Measurements from ENCODE around the gene SMIM21.

SMIM21 gene

GRCh38 chr18:75421656-75422055 is 5.8 kb downstream of the SMIM21 start:
- no peak for DNase-seq

GRCh38 chr18:75418293-75419005 is 9.1 kb downstream of the SMIM21 start:
- no peak for DNase-seq

DNA sequence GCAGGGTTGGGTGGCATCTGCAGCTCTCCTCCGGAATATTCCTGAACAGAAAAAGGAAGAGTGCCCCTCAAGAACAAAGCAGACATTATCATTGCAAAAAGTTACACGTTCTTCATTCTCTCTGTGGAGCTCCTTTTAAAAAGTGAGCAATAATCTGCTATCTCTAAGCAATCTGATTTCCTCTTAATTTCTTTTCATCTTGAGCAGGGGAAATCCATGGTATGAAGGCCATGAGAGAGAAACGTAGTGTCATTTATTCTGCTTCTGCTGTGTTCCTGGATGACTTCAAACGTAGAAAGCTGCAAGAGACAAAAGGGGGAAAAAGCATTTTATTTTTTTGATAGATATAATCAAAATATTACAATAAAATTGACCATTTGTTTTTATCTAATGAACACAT is 16.9 kb downstream of the SMIM21 start:
- DNase-seq, result no peak

DNA sequence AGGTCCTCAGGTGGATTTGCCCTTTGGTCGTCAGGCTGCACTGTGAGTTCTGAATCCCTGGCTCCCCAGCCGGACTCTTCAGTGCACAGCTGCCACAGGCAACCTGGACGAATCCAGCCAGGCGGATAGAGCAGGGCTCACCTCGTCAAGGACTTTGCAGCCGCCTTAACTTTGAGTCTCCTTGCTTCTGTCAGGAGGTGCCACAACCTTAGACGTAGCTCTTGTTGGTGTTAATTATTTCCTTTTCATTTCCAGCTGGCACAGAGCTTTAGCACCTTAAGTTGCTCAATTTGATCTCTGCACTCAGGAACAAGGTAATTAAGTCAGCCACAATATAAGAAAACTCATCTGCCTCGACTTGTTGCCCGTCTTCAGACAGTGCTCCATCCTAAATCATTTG is 17.7 kb downstream of the SMIM21 start:
- no peak for DNase-seq

GRCh38 chr18:75408554-75409506 is 18.7 kb downstream of the SMIM21 start:
- DNase-seq, result peak; percentile 54 to 58

DNA sequence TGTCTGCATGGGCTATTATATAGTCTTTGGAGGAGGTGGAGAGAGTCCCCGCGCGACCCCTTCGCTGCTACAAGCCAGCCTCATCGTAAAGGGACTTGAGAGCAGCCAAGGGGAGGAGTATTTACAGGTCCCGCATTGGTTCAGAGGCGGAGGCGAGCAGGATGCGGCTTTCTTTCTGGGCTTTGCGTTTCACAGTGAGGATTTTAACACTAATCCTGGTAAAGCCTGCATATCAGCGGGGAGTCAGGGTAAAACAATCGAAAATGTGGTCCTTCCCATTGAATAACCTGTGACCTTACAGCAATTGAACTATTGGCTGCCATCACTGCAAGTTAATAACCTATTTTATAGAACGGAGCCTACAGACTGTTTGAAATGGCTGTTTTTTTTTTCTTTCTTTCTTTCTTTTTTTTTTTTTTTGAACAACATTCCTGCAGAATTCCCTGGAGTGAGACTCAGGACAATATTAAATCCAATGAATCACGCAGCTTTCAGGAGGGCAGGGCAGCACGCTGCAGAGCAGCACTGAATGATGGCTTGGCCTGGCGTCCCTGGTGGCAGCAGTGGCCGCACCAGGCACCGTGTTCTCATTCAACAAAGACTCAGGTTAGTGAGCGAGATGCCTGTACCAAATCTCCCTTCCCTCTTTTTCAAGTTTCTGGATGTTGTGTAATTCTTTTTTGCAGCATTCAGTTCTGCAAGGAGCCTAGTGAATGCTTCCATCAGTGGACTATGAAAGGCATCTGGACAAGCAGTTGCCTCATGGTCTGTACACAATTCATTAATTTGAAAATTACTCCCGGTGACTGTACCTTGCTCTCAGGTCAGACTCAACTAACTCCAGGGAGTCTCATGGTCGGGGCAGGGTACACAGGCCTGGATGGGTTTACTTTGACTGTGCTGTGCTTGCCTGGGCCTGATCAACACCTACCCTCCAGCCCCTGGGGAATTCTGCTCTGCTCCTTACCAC is 19.8 kb downstream of the SMIM21 start:
- no peak for DNase-seq

DNA sequence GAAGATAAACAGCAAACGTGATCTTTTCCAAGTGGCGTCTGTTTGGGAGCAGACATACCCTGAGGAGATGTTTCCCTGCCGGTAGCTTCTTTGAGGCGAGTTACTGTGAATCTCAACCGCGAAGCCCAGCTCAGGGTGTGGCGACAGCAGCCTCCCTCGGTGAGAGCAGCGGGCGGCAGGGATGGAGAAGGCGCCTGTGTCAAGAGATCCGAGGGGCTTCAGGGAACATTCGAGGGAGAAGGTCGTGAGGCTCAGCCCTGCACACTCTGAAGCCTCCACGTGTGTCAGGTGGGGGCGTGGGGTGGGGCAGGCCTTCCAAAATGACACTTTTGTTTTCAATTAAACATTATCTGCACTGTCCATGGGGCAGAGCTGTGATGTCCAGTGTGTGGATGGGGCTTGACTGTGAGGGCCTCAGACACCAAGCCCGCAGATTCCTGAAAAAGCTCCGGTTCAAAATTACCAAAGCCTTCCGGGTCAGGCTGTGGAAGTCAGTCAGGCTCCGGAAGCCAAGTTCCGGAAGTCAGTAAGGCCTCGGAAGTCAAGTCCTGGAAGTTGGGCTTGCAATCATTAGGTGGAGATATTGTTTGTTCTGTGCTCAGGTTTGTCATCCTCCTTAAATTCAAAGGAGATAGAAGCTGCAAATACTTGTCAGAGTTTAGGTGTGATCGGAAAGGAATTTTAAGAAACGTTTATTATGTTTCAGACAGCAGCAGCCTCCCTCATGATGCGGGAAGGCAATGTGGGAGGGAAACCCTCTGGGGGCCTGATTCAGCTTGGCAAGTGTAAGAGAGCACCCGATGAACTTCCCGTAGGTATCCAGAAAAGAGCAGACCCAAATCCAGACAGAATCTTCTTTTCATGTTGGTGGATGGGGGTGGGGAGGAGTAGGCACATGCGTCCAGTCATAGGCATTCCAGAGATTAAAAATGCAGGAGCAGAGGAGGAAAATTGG is 20.7 kb downstream of the SMIM21 start:
- DNase-seq, result no peak

- no peak for DNase-seq
Observed at GRCh38 chr18:75405351-75405750, 22.2 kb downstream of the SMIM21 start.

DNA sequence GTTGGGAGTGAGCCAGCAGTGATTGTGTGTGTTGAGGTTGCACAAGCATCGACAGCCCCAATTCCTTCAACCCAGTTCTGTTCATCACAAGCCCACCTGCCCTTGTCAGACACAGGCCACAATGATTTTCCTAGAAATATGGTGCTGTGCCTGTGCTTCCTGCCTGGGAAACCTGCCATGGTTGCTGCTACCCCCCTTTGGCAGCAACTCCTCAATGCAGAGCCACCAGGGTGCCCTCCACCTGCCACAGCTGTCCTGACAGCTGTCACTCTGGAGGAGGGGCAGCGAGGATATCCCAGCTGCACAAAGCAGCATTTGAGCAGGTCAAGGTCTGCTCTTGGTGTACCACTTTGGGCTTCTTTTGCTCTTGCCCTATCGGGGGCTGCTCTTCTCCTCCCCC is 27.1 kb downstream of the SMIM21 start:
- no peak for DNase-seq

DNA sequence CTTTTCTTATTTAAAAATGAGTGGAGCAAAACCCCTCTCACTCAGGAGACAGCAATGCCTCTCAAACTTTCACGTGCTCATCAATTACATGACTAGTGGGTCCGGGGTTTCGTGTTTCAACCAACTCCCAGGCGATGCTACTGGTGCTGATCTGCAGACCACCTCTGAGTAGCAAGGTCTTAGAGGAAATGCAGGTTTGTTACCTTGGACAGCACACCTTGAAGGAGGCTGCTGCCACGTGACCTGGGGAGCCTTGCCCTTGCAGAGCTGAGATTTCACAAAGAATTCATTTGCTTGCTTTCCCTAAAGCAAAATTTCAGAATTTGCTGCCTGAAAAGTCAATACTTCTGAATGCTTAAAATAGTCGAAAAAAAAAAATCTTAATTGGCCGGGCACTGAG is 32.4 kb downstream of the SMIM21 start:
- no peak for DNase-seq

DNA sequence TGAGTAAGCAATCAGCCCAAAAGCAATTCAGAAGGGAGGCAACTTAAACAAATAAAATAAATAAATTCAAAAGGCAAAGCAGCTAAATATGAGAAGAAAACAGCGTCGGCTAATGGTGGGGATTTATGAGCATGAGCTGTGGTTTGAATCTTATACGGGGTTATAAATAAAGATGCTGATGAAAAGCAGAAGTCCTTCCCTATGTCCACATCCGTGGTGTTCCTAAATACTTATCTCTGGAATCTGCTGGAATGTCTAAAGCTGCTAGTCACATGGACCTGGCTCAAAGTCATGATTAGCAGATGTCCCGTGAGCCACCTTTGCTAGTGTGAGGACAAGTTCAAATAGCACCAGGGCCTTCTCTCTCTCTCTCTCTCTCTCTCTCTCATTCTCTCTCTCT is 33.8 kb downstream of the SMIM21 start:
- no peak for DNase-seq

DNA sequence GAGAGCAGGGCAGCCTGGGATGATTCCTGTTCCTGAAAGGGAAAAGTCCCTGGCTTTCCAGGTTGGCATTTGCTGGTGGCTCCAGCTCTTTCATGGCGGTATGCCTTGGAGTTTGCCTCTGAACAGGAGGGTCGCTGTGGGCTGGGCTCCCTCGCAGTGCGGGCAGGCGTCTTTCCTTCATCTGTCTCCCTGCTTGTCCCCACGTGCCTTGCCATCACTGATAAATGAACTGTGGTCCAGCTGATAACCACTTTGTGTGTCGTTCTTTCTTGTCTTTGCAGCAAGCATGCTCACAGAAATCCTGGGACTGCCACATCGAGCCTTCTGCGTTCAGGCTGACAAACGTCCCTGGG is 35.3 kb downstream of the SMIM21 start:
- DNase-seq, result no peak

GRCh38 chr18:75391279-75392225 is 36.0 kb downstream of the SMIM21 start:
- no peak for DNase-seq

- DNase-seq, result no peak
Observed at GRCh38 chr18:75390854-75391253, 36.6 kb downstream of the SMIM21 start.

DNA sequence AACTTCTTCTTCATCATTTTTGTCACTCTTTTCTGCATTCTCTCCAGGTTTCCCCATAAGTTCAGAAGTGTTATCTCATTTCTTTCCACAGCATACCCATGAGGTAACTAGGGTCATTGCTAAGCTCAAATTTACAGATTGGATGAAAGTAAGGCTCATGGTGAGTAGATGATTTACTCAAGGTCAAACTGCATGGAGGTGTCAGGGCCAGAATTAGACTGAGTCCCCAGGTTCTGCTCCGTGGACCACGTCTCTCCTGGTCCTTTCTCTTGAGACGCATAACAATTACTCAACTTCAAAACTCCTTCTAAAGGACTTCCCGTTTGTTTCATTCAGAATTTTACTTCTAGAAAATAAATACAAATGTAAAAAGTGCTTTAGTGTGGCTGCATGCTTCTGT is 43.4 kb downstream of the SMIM21 start:
- DNase-seq, result no peak

DNA sequence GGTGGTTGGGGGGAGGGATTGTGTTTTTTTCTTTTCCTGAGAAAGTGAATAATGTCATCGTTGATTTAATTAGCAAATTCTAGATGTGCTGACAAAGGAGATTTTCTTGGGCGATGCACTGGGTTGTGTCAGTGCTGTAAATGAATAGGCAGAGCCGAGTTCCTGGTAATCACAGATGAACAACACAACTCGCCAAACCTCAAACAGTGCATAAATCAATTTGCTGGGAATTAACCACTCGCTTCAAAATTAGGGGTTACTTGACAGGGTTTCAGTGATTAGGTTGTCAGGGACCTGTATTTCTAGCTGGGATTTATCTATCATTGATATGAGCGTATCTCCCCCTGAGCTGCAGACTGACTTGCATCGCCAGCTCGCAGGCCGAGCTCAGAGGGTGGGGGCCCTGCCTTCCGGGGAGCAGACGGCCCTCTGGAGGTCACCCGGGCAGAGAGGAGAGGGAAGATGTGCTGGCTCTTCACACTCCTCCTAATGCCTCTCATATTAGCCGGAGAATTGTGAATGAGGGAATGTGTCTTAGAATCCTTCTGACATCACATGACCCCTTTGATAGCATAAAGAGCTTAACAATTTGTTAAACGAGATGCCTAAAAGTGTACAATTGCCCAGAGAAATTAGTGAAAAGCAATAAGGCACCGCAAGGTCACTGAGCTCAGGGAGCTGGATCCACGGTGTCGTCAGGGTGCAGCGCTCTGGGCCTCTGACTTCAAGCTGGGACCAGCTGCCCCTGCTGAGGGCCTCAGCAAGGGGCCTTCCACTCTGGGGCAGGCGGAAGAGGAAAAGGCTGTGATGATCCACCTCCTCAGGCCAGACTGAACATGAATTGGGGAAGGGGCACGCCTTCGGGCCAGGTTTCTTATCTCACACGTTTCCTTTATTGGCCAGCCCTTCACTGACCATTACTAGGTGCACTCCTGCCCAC is 48.9 kb downstream of the SMIM21 start:
- no peak for DNase-seq

DNA sequence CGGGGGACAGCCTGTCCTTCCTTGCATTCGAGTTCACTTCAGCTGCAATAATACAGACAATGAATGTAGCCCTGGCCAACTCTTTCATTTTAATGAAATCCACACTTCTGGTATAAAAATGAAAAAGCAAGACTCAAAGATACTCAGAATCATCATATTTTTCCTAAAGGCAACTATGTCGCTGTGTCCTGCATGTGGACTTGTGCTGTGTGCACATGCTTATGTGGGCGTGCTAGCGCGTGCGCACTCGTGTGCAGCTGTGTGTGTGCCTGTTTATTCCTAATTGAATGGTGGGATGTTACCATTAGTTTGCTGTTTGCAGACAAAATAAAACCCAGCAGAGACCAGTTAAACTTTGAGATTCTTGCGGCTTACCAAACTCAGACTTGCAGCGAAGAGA is 49.6 kb downstream of the SMIM21 start:
- DNase-seq, result no peak

DNA sequence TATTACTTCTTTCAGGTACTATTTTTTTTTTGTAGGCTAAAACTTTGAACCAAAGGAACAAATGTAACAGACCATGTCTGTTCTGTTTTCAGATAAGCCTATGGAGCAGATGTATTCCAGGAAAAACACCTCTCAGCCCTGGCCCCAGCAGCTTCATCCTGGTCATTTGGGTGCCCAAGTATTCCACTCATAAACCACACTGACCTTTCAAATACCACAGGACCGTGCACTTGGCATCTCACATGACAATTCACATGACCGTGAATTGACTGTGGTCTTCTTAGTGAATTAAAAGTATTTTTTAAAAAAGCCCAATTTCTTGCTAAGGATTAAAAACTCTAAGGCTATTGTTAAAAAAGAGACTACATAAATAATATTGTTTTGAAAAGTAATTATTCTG is 50.2 kb downstream of the SMIM21 start:
- DNase-seq, result no peak

DNA sequence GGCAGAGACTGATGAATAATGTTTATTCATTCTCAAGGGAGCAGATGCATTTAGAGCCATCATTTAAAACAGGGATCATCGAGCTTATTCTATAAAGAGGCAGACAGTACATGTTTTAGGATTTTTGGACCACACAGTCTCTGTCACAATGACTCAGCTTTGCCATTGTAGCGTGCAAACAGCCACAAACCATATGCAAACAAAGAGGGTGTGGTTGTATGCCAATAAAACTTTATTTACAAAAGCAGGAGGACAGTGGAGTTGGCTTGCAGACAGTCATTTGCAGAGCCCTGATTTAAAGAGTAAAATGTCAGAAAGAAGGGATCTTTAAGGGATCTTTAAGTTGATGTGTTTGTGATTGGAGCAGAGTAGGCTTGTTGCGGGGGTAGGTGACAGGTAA is 51.5 kb downstream of the SMIM21 start:
- DNase-seq, result no peak

DNA sequence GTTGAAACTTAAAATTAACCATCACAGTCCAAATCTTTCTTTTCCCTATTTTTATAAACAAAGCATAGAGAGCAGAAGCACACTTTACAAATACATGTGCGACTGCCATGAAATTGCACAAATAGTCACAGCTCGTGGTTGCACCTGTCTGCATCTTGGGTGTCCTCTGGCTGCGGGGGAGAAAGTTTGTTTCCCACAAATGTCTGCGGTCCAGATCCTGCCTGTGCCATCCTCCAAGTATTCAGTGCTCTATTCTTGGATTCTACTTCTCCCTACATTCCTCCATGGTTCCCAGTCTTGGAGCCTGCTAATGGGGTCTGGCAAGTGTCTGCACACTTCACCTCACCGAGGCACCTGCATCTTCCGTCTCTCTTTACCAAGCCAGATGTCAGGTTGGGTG is 52.2 kb downstream of the SMIM21 start:
- DNase-seq, result no peak
